Muscle of leg (tissue), 11 donors: Measurements from ENCODE around the gene DBH. TPM values are rescaled to one million over a fixed set of nuclear protein-coding genes. Genes with fewer than 3 reads are reported as not detected.

ENCODE experiments used
- DNase-seq: peaks from one replicate; pipeline ENCODE4 v3.0.0; 2013
- H3K27ac ChIP-seq: one replicate; pipeline ENCODE4 v1.5.1; 2013; ENCODE audit warnings: mild to moderate bottlenecking, low read length, control low read depth
- H3K27me3 ChIP-seq: one replicate; pipeline ENCODE4 v1.6.1; 2013; ENCODE audit warnings: low read length; ENCODE audit not compliant: control insufficient read depth, insufficient read depth
- H3K36me3 ChIP-seq: one replicate; pipeline ENCODE4 v1.6.1; 2013; ENCODE audit warnings: low read length; ENCODE audit not compliant: control insufficient read depth, insufficient read depth
- H3K4me1 ChIP-seq: one replicate; pipeline ENCODE4 v1.6.1; 2013; ENCODE audit warnings: low read length; ENCODE audit not compliant: control insufficient read depth, insufficient read depth
- H3K4me3 ChIP-seq: one replicate; pipeline ENCODE4 v1.5.1; 2013; ENCODE audit warnings: low read length, control low read depth
- H3K9me3 ChIP-seq: replicated peaks from 2 replicates; pipeline ENCODE4 v1.6.1; 2013; ENCODE audit warnings: low read depth, low read length; ENCODE audit not compliant: control insufficient read depth
- WGBS: methylation state at CpG from one replicate; pipeline ENCODE4 v1.1.5; 2013; ENCODE audit warnings: missing lambda C conversion rate; ENCODE audit not compliant: insufficient coverage; 5-methylcytosine and 5-hydroxymethylcytosine counted together
- polyA plus RNA-seq, 8 donors: library from polyadenylated mRNA; unstranded; fragments of 120-200 nt; gene quantifications; one replicate each; pipeline versions ENCODE4 v1.2.1 to v1.2.3, GENCODE V29; 2013; ENCODE audit warnings: inconsistent platforms in 1 of 8, low replicate concordance in 1 of 8; ENCODE audit not compliant: insufficient read length in 8 of 8, insufficient read depth in 1 of 8
- total RNA-seq: library from RNA; stranded (reverse); fragments of 120-200 nt; gene quantifications from one replicate; pipeline ENCODE4 v1.2.4, GENCODE V29; 2013

Gene DBH
- total and polyA plus RNA-seq, 9 donors, result 0.48 to 0.87 (median 0.64) TPM; not detected in 1

DNA sequence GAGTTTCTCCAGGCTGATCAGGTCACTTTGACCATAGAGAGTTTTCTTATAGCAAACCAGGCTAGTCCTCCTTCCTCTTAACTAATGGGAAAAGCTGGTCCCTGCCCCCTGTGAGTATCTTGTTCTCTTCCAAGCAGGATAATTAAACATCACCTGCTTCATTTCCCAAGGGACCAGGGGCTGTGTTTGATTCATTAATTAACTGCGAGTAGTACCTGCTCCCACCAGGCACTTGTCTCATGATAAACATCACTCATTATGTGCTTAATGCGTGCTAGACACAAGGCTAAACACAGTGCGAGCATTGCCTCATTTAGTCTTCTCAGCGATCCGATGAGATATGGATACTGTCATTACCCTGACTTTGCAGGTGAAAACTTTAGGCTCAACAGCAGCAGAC is 25.3 kb upstream of the DBH start:
- H3K27me3 ChIP-seq, result peaks cover 80% of the 10 kb centered on the region
- H3K27ac ChIP-seq, result no peak overlapping the region
- no peak overlapping the region for H3K4me3 ChIP-seq
- peaks cover 12% of the 10 kb centered on the region for H3K4me1 ChIP-seq
- no peaks in the 10 kb centered on the region for H3K9me3 ChIP-seq
- WGBS, result 79% methylated on average over 5 of the region's 5 CpGs
- H3K36me3 ChIP-seq, result no peaks in the 10 kb centered on the region
- DNase-seq, result no peak

GRCh38 chr9:133612051-133612450 is 24.1 kb upstream of the DBH start:
- peaks cover 3% of the 10 kb centered on the region for H3K4me1 ChIP-seq
- H3K27ac ChIP-seq, result no peak overlapping the region
- WGBS, result 91% methylated on average over 8 of the region's 9 CpGs
- no peaks in the 10 kb centered on the region for H3K9me3 ChIP-seq
- no peaks in the 10 kb centered on the region for H3K36me3 ChIP-seq
- no peak overlapping the region for H3K4me3 ChIP-seq
- peaks cover 79% of the 10 kb centered on the region for H3K27me3 ChIP-seq
- no peak for DNase-seq

GRCh38 chr9:133612816-133613215 is 23.3 kb upstream of the DBH start:
- Histone ChIP-seq H3K4me1 (peaks cover 3% of the 10 kb centered on the region), H3K4me3 (no peak overlapping the region)
- WGBS, result 65% methylated on average over 8 of the region's 8 CpGs

GRCh38 chr9:133613432-133613831 is 22.7 kb upstream of the DBH start:
- Histone ChIP-seq H3K36me3 (no peaks in the 10 kb centered on the region), H3K27me3 (peaks cover 79% of the 10 kb centered on the region), H3K27ac (no peak overlapping the region), H3K4me3 (no peak overlapping the region), H3K4me1 (peaks cover 3% of the 10 kb centered on the region), H3K9me3 (no peaks in the 10 kb centered on the region)
- 83% methylated on average over 14 of the region's 16 CpGs for WGBS
- no peak for DNase-seq

More at GRCh38 chr9:133612816-133613215, 23.3 kb upstream of the DBH start:
- Histone ChIP-seq H3K9me3 (no peaks in the 10 kb centered on the region), H3K36me3 (no peaks in the 10 kb centered on the region), H3K27me3 (peaks cover 79% of the 10 kb centered on the region), H3K27ac (no peak overlapping the region)
- DNase-seq, result no peak

GRCh38 chr9:133614056-133614455 is 22.1 kb upstream of the DBH start:
- peaks cover 80% of the 10 kb centered on the region for H3K27me3 ChIP-seq
- no peak overlapping the region for H3K4me3 ChIP-seq
- no peak for DNase-seq
- no peak overlapping the region for H3K27ac ChIP-seq
- H3K4me1 ChIP-seq, result peaks cover 3% of the 10 kb centered on the region
- WGBS, result 59% methylated on average over 6 of the region's 10 CpGs
- H3K9me3 ChIP-seq, result no peaks in the 10 kb centered on the region
- H3K36me3 ChIP-seq, result no peaks in the 10 kb centered on the region

GRCh38 chr9:133614678-133615077 is 21.5 kb upstream of the DBH start:
- Histone ChIP-seq H3K9me3 (no peaks in the 10 kb centered on the region), H3K27ac (no peak overlapping the region), H3K36me3 (no peaks in the 10 kb centered on the region), H3K4me1 (no peaks in the 10 kb centered on the region), H3K4me3 (no peak overlapping the region), H3K27me3 (peaks cover 78% of the 10 kb centered on the region)
- no peak for DNase-seq
- 52% methylated on average over 2 of the region's 5 CpGs for WGBS

DNA sequence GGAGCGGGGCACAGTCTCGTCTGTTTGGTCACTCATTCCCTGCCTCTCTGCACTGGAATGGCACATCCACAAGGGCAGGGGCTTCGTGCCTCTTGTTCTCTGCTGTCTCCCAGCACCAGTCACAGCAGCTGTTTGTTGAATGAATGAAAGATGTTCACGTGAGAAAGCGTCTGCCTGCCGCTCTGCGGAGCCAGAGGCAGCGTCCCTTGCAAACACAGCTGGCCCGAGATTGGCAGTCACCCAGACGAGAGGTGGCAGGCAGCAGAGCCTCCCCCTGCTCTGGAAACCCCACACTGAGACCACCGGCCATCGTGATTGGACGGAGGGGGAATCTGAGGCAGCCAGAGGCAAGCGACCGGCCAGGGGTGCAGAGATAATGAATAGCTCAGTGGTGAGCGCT is 21.0 kb upstream of the DBH start:
- H3K9me3 ChIP-seq, result no peaks in the 10 kb centered on the region
- H3K27ac ChIP-seq, result no peak overlapping the region
- H3K36me3 ChIP-seq, result no peaks in the 10 kb centered on the region
- DNase-seq, result no peak
- H3K4me1 ChIP-seq, result no peaks in the 10 kb centered on the region
- 34% methylated on average over 9 of the region's 16 CpGs for WGBS
- peaks cover 76% of the 10 kb centered on the region for H3K27me3 ChIP-seq
- H3K4me3 ChIP-seq, result no peak overlapping the region

- DNase-seq, result no peak
- Histone ChIP-seq H3K27ac (no peak overlapping the region), H3K27me3 (peaks cover 74% of the 10 kb centered on the region), H3K9me3 (no peaks in the 10 kb centered on the region), H3K4me1 (no peaks in the 10 kb centered on the region), H3K4me3 (no peak overlapping the region), H3K36me3 (no peaks in the 10 kb centered on the region)
- WGBS, result 69% methylated on average over 12 of the region's 13 CpGs
Measured at GRCh38 chr9:133615606-133616188, 20.5 kb upstream of the DBH start.

- H3K4me3 ChIP-seq, result no peak overlapping the region
- H3K9me3 ChIP-seq, result no peaks in the 10 kb centered on the region
- WGBS, result 70% methylated on average over 11 of the region's 13 CpGs
- H3K36me3 ChIP-seq, result no peaks in the 10 kb centered on the region
- no peak for DNase-seq
- no peaks in the 10 kb centered on the region for H3K4me1 ChIP-seq
- peaks cover 79% of the 10 kb centered on the region for H3K27me3 ChIP-seq
- no peak overlapping the region for H3K27ac ChIP-seq
Measured at GRCh38 chr9:133616643-133617405, 19.3 kb upstream of the DBH start.

- no peaks in the 10 kb centered on the region for H3K4me1 ChIP-seq
- no peaks in the 10 kb centered on the region for H3K36me3 ChIP-seq
- H3K4me3 ChIP-seq, result no peak overlapping the region
- H3K27ac ChIP-seq, result no peak overlapping the region
- 95% methylated on average over 8 of the region's 10 CpGs for WGBS
- DNase-seq, result no peak
- peaks cover 74% of the 10 kb centered on the region for H3K27me3 ChIP-seq
- H3K9me3 ChIP-seq, result no peaks in the 10 kb centered on the region
Measured at GRCh38 chr9:133618726-133619125, 17.4 kb upstream of the DBH start.
